ENCODE data around the gene DNAI7. TPM values are rescaled to one million over a fixed set of nuclear protein-coding genes. Genes with fewer than 3 reads are reported as not detected.

Gene DNAI7
- total RNA-seq, 1 experiment from 2014 or later = 0.10 TPM

DNA sequence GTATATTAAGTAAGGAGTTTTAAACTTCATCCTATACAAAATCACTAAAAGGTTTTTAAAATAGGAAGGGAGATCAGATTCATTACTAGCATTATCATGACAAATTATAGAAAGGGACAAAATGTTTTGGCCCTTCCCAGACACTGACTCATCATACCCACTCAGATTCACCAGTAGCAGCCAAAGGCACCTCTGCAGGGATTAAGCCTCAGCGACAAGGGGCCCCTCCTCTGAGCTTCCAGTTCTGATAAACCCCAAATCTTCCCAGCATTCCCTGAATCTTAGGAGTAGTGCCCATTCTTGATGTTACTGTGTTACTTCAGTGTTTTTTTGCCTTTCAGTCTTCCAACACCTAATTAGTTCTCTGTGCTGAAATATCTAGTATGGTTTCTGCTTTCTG is 41.2 kb upstream of the DNAI7 start:
- intact Hi-C loops (cut with micrococcal nuclease; ENCODE audit: unreplicated experiment) = no loop called here
- BruUV-seq (replicated peaks) = no TSS peak
- H3K9me3 ChIP-seq (ENCODE audit: control insufficient read depth, insufficient read depth, low read depth, low read length) = no peaks in the 10 kb centered on the region
- no peak for TF ChIP-seq SIN3A (IDR thresholded peaks at IDR 0.05; ENCODE audit: borderline replicate concordance, insufficient read depth, low read depth, low read length)
- TF ChIP-seq, protein P1, sequence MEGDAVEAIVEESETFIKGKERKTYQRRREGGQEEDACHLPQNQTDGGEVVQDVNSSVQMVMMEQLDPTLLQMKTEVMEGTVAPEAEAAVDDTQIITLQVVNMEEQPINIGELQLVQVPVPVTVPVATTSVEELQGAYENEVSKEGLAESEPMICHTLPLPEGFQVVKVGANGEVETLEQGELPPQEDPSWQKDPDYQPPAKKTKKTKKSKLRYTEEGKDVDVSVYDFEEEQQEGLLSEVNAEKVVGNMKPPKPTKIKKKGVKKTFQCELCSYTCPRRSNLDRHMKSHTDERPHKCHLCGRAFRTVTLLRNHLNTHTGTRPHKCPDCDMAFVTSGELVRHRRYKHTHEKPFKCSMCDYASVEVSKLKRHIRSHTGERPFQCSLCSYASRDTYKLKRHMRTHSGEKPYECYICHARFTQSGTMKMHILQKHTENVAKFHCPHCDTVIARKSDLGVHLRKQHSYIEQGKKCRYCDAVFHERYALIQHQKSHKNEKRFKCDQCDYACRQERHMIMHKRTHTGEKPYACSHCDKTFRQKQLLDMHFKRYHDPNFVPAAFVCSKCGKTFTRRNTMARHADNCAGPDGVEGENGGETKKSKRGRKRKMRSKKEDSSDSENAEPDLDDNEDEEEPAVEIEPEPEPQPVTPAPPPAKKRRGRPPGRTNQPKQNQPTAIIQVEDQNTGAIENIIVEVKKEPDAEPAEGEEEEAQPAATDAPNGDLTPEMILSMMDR (IDR thresholded peaks at IDR 0.05) = no peak
- TF ChIP-seq, protein P2, sequence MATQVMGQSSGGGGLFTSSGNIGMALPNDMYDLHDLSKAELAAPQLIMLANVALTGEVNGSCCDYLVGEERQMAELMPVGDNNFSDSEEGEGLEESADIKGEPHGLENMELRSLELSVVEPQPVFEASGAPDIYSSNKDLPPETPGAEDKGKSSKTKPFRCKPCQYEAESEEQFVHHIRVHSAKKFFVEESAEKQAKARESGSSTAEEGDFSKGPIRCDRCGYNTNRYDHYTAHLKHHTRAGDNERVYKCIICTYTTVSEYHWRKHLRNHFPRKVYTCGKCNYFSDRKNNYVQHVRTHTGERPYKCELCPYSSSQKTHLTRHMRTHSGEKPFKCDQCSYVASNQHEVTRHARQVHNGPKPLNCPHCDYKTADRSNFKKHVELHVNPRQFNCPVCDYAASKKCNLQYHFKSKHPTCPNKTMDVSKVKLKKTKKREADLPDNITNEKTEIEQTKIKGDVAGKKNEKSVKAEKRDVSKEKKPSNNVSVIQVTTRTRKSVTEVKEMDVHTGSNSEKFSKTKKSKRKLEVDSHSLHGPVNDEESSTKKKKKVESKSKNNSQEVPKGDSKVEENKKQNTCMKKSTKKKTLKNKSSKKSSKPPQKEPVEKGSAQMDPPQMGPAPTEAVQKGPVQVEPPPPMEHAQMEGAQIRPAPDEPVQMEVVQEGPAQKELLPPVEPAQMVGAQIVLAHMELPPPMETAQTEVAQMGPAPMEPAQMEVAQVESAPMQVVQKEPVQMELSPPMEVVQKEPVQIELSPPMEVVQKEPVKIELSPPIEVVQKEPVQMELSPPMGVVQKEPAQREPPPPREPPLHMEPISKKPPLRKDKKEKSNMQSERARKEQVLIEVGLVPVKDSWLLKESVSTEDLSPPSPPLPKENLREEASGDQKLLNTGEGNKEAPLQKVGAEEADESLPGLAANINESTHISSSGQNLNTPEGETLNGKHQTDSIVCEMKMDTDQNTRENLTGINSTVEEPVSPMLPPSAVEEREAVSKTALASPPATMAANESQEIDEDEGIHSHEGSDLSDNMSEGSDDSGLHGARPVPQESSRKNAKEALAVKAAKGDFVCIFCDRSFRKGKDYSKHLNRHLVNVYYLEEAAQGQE (IDR thresholded peaks at IDR 0.05; ENCODE audit: insufficient read depth in 1 of 2, low read depth in 2 of 2, low read length in 1 of 2) = no peak
- no peak for TF ChIP-seq POLR2AphosphoS5 (IDR thresholded peaks at IDR 0.05; ENCODE audit: low read depth, low read length)
- TF ChIP-seq TCF7L2 (IDR thresholded peaks at IDR 0.05; ENCODE audit: low read depth, low read length) = no peak
- DNase-seq (ENCODE audit: low read depth, low spot score) (no peak), ATAC-seq (no peak)
- in situ Hi-C loops (cut with HindIII; ENCODE audit: low pct_unique_long_range_greater_than_20kb, low sequenced_read_pairs) = no loop called here
- H3K27ac ChIP-seq (ENCODE audit: low read length) = no peak overlapping the region
- ChIA-PET CTCF (interaction anchor here (2.5 kb wide), 1 partner anchor 151 kb away, joined by 8 read pairs; no protein-coding TSS in a partner anchor), POLR2A (no interaction called here)
- H3K4me1 ChIP-seq (ENCODE audit: control insufficient read depth, insufficient read depth, low read length) = no peaks in the 10 kb centered on the region
- H3K36me3 ChIP-seq (ENCODE audit: control insufficient read depth, insufficient read depth, low read length) = peaks cover 3% of the 10 kb centered on the region; the same call in 1 of the 2 replicates
- H3K4me3 ChIP-seq (ENCODE audit: low read depth in 2 of 2, low read length in 2 of 2) = no peak overlapping the region
- no peaks in the 10 kb centered on the region for H3K27me3 ChIP-seq (ENCODE audit: control insufficient read depth, insufficient read depth, low read length)

DNA sequence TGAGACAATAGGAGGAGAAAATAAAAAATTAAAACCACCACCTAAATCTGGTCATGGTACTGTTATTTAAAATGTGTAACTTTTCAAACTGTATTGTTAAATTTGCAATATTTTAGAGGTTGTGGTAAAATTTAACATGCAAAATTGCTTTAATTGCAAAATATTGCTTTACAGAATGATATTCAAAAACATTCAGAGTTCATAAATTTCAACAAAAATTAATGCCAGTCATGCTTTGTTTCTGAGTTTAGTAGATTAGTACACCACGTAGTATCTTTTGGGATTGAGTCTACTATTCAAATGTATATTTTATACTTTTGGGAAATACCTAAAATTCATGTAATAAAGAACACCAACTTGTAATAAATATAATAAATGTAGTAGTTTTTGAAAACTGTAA is 18.4 kb upstream of the DNAI7 start:
- ChIA-PET POLR2A (interaction anchor here (0.6 kb wide), 1 partner anchor 174 kb away, joined by 5 read pairs; no protein-coding TSS in a partner anchor), CTCF (interaction anchor here (0.8 kb wide), 1 partner anchor 18 kb away, joined by 5 read pairs; the partner anchor contains the start of genes DNAI7 and ETFRF1)
- in situ Hi-C loops (cut with HindIII; ENCODE audit: low pct_unique_long_range_greater_than_20kb, low sequenced_read_pairs) (no loop called here), intact Hi-C loops (cut with micrococcal nuclease; ENCODE audit: unreplicated experiment) (no loop called here)
- no peaks in the 10 kb centered on the region for H3K4me1 ChIP-seq (ENCODE audit: control insufficient read depth, insufficient read depth, low read length)
- no peaks in the 10 kb centered on the region for H3K27me3 ChIP-seq (ENCODE audit: control insufficient read depth, insufficient read depth, low read length)
- no peak for ATAC-seq
- H3K36me3 ChIP-seq (ENCODE audit: control insufficient read depth, insufficient read depth, low read length) = peaks cover 11% of the 10 kb centered on the region
- TF ChIP-seq TCF7L2 (IDR thresholded peaks at IDR 0.05; ENCODE audit: low read depth, low read length) = no peak
- TF ChIP-seq, protein P2 (IDR thresholded peaks at IDR 0.05; ENCODE audit: insufficient read depth in 1 of 2, low read depth in 2 of 2, low read length in 1 of 2) = no peak
- TF ChIP-seq POLR2AphosphoS5 (IDR thresholded peaks at IDR 0.05; ENCODE audit: low read depth, low read length) = no peak
- TF ChIP-seq SIN3A (IDR thresholded peaks at IDR 0.05; ENCODE audit: borderline replicate concordance, insufficient read depth, low read depth, low read length) = no peak
- TF ChIP-seq, protein P1 (IDR thresholded peaks at IDR 0.05) = no peak
- no peak overlapping the region for H3K4me3 ChIP-seq (ENCODE audit: low read depth in 2 of 2, low read length in 2 of 2)
- DNase-seq (ENCODE audit: low read depth, low spot score) = no peak
- no peaks in the 10 kb centered on the region for H3K9me3 ChIP-seq (ENCODE audit: control insufficient read depth, insufficient read depth, low read depth, low read length)
- BruUV-seq (replicated peaks) = no TSS peak
- no peak overlapping the region for H3K27ac ChIP-seq (ENCODE audit: low read length)
